HG02938 (cell line): ENCODE results near the gene LHCGR.
"Not testable (repeated sequence)": the region's sequence is repeated elsewhere in the genome, so short reads cannot be mapped to it uniquely, and the experiment has no call there.

Experiments used
- ATAC-seq: cut with Tn5 transposase; IDR thresholded peaks from one replicate; pipeline ENCODE4 v1.9.1; 2021; ENCODE audit warnings: mild to moderate bottlenecking, moderate library complexity; ENCODE audit not compliant: unreplicated experiment

LHCGR gene

GRCh38 chr2:48749291-48750127 is 6.0 kb downstream of the LHCGR start:
- peak; percentile 61 for ATAC-seq

GRCh38 chr2:48747319-48747718 is 8.2 kb downstream of the LHCGR start:
- no peak for ATAC-seq

- not testable (repeated sequence) for ATAC-seq
Observed at GRCh38 chr2:48739236-48739635, 16.3 kb downstream of the LHCGR start.

GRCh38 chr2:48738806-48739205 is 16.7 kb downstream of the LHCGR start:
- no peak for ATAC-seq

GRCh38 chr2:48736251-48736650 is 19.3 kb downstream of the LHCGR start:
- ATAC-seq: no peak

- ATAC-seq: no peak
Observed at GRCh38 chr2:48734576-48735303, 20.8 kb downstream of the LHCGR start.

GRCh38 chr2:48733067-48733503 is 22.4 kb downstream of the LHCGR start:
- ATAC-seq: no peak

GRCh38 chr2:48728840-48729239 is 26.7 kb downstream of the LHCGR start:
- no peak for ATAC-seq

- ATAC-seq: no peak
Observed at GRCh38 chr2:48728295-48728694, 27.2 kb downstream of the LHCGR start.

GRCh38 chr2:48727560-48727959 is 28.0 kb downstream of the LHCGR start:
- ATAC-seq: no peak

GRCh38 chr2:48725696-48726494 is 29.6 kb downstream of the LHCGR start:
- ATAC-seq: no peak

- ATAC-seq: no peak
Observed at GRCh38 chr2:48724278-48724677, 31.2 kb downstream of the LHCGR start.

GRCh38 chr2:48723129-48723528 is 32.4 kb downstream of the LHCGR start:
- ATAC-seq: no peak

- ATAC-seq: no peak
Observed at GRCh38 chr2:48722391-48722790, 33.1 kb downstream of the LHCGR start.

GRCh38 chr2:48721158-48721557 is 34.4 kb downstream of the LHCGR start:
- ATAC-seq: no peak

GRCh38 chr2:48719480-48720177 is 35.9 kb downstream of the LHCGR start:
- ATAC-seq: no peak

- ATAC-seq: no peak
Observed at GRCh38 chr2:48717846-48718245, 37.7 kb downstream of the LHCGR start.

GRCh38 chr2:48715956-48716355 is 39.6 kb downstream of the LHCGR start:
- no peak for ATAC-seq

GRCh38 chr2:48715042-48715899 is 40.3 kb downstream of the LHCGR start:
- no peak for ATAC-seq

GRCh38 chr2:48714245-48714644 is 41.3 kb downstream of the LHCGR start:
- no peak for ATAC-seq
